Measurements from ENCODE around the gene KCNQ4.

KCNQ4 gene

GRCh38 chr1:40783001-40783905 is at the start of gene KCNQ4:
Gene KCNQ4 (plus strand): TSS chr1:40783787. CDS start chr1:40784094, 307 bp downstream.
- peak; percentile 73 for DNase-seq

- peak; percentile 69 for DNase-seq
Observed at GRCh38 chr1:40734882-40735628, 48.5 kb upstream of the KCNQ4 start.

GRCh38 chr1:40736085-40736531 is 47.5 kb upstream of the KCNQ4 start:
- DNase-seq = no peak

GRCh38 chr1:40738831-40739230 is 44.8 kb upstream of the KCNQ4 start:
- no peak for DNase-seq

GRCh38 chr1:40739455-40740008 is 44.1 kb upstream of the KCNQ4 start:
- no peak for DNase-seq

- peak; percentile 19 for DNase-seq
Observed at GRCh38 chr1:40740039-40740996, 43.3 kb upstream of the KCNQ4 start.

GRCh38 chr1:40740997-40741736 is 42.4 kb upstream of the KCNQ4 start:
- DNase-seq = no peak

GRCh38 chr1:40742363-40743061 is 41.1 kb upstream of the KCNQ4 start:
- DNase-seq = no peak

GRCh38 chr1:40743452-40743851 is 40.1 kb upstream of the KCNQ4 start:
- DNase-seq = no peak

GRCh38 chr1:40743860-40744259 is 39.7 kb upstream of the KCNQ4 start:
- DNase-seq = no peak

GRCh38 chr1:40745176-40745575 is 38.4 kb upstream of the KCNQ4 start:
- no peak for DNase-seq

- DNase-seq = no peak
Observed at GRCh38 chr1:40746344-40747090, 37.1 kb upstream of the KCNQ4 start.

GRCh38 chr1:40748841-40749718 is 34.5 kb upstream of the KCNQ4 start:
- no peak for DNase-seq

- no peak for DNase-seq
Observed at GRCh38 chr1:40749817-40750216, 33.8 kb upstream of the KCNQ4 start.

- no peak for DNase-seq
Observed at GRCh38 chr1:40750451-40750908, 33.1 kb upstream of the KCNQ4 start.

- no peak for DNase-seq
Observed at GRCh38 chr1:40751802-40752201, 31.8 kb upstream of the KCNQ4 start.

GRCh38 chr1:40753142-40753882 is 30.3 kb upstream of the KCNQ4 start:
- no peak for DNase-seq

GRCh38 chr1:40754201-40754600 is 29.4 kb upstream of the KCNQ4 start:
- no peak for DNase-seq
